ENCODE results near the gene SPSB2.
"Not testable (repeated sequence)": the region's sequence is repeated elsewhere in the genome, so short reads cannot be mapped to it uniquely, and the experiment has no call there.

Gene SPSB2

DNA sequence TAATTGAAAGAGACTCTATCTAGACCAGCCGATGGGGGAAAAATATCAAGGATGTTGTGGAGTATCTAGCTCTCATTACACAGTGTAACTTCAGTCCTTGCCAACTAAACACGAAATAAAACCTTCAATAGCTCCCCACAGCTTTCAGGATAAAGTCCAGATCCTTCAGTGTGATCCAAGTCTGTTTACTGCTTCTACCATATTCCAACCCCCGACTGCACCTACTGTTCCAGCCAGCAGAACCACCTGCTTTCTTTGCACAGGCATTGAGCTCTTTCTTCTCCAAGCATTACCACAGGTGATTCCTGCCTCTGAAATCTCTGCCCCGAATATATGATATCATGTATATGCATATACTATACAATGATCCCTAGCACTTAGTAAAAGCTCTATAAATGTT is 29.3 kb upstream of the SPSB2 start:
- DNase-seq (ENCODE audit: low spot score) = no peak

DNA sequence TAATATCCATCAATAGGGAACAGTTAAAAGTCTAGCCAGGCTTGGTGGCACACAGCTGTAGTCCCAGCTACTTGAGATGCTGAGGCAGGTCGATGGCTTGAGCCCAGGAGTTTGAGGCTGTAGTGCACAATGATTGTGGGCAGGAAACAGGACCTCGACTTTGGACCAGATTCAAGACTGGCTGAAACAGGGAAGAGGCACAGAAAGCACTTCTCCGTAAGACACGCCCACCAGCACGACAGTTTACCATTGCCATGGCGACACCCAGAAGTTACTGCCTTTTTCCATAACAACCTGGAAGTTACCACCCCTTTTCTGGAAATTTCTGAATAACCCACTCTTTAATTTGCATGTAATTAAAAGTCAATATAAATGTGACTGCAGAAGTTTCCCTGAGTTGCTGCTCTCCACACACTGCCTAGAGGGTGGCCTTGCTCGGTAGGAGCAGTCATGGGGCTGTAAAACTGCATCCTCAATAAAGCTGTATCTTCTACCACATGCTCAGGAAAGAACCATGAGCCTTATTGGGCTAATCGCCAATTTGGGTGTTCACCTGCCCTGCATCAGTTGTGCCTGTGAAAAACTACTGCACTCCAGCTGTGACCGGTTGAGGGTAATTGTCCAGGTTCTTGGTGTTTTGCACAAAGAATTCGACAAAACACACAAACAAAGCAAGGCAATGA is 26.9 kb upstream of the SPSB2 start:
- no peak for DNase-seq (ENCODE audit: low spot score)

DNA sequence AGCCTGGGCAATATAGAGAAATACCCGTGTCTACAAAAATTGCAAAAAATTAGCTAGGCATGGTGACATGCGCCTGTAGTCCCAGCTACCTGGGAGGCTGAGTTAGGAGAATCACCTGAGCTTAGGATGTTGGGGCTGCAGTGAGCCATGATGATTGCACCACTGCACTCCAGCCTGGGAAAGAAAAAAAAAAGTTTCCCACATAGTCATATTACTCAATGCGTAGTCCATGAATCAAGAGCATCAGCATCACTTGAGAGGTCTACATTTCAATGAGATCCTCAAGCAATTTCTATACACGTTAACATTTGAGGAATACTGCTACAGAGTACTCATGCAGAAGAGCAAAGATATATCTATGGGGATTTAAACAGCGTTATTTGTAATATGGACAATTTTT is 26.3 kb upstream of the SPSB2 start:
- no peak for DNase-seq (ENCODE audit: low spot score)

DNA sequence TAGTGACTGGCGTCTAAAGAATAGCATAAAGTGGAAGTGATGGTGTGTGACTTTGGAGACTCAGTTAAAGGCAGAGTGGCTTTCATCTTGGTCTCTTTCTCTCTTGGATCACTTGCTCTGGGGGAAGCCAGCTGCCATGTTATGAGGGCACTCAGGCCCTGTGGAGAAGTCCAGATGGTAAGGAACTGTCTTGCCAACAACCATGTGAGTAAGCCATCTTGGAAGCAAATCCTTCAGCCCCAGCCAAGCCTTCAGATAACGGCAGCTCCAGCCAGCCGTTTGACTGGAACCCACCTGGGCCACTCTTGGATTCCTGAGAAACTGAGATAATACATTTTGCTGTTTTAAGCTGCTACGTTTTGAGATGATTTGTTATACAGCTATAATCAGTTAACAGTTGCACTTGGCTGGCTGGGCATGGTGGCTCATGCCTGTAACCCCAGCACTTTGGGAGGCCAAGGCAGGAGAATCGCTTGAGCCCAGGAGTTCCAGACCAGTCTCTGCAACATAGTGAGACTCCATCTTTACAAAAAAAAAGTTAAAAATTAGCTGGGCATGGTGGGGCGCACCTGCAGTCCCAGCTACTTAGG is 23.8 kb upstream of the SPSB2 start:
- DNase-seq (ENCODE audit: low spot score) = no peak

DNA sequence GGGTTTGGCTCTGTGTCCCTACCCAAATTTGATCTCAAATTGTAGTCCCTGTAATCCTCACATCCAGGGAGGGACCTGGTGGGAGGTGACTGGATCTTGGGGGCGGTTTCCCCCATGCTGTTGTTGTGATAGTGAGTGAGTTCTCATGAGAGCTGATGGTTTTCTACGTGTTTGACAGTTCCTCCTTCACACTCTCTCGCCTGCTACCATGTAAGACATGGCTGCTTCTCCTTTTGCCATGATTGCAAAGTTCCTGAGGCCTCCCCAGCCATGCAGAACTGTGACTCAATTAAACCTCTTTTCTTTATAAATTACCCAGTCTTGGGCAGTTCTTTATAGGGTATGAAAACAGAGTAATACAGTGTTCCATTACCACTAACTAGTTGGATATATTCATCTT is 21.2 kb upstream of the SPSB2 start:
- DNase-seq (ENCODE audit: low spot score) = no peak

DNA sequence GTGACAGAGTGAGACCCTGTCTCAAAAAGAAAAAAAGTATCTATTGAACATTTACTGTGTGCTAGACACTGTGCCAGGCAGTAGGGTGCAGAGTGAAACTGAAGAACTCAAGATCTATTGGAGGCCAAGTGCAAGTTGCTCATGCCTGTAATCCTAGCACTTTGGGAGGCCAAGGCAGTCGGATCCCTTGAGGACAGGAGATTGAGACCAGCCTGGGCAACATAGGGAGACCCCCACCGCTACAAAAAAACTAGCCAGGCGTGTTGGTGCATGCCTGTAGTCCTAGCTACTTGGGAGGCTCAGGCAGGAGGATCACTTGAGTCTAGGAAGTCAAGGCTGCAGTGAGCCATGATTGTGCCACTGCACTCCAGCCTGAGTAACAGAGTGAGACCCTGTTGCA is 19.6 kb upstream of the SPSB2 start:
- DNase-seq (ENCODE audit: low spot score) = not testable (repeated sequence)

DNA sequence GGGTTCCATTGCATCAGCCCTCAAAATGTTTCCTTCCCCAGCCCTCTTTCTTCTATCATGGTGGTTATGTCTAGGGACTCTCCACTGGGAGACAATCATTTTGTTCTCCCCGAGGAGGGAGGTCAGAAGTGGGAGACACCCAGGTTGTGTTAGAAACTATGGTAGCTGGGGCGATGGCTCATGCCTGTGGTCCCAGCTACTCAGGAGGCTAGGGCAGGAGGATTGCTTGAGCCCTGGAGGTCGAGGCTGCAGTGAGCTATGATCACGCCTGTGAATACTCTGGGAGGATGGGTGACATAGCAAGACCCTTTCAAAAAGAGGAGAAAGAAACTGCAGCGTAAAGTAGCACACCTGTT is 18.5 kb upstream of the SPSB2 start:
- DNase-seq (ENCODE audit: low spot score) = no peak

DNA sequence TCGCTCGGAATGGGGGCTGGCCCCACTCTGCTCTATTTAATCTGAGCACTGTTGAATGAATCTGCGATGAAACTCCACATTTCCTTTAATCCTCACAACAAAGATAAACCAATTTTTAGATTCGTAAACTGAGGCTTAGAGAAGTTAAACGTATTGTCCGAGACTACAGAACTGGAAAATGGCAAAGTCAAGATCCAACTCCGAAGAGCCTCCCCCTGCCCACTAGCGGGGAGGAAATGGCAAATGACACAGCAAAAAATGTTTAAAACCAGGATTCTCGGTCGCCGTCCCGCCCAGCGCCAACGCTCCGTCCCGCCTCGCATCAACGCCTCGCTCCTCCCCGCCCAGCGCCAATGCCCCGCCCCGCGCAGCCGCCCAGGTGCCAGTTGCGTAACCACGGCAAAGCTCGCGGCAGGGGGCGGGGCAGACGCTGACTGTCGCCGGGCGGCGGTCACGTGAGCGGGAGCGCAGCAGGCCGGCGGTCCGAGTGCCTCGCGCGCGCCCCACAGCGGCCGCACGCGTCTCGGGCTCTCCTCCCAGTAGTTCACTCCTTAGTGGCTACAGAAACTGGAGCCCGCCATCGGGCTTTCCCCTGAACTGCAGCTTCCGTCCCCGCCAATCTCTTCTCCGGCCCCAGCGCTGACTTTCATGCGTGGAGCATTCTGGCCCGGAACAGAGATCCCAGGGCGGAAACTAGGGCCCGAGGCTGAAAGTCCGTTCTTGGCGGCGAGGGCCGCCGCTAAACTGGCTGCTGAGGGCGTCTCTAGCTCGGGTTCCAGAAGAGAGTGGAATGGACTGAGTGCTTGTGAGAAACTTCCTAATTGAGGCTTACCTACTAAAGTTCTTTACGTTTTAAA is 17.9 kb upstream of the SPSB2 start:
- DNase-seq (ENCODE audit: low spot score) = peak; percentile 100

DNA sequence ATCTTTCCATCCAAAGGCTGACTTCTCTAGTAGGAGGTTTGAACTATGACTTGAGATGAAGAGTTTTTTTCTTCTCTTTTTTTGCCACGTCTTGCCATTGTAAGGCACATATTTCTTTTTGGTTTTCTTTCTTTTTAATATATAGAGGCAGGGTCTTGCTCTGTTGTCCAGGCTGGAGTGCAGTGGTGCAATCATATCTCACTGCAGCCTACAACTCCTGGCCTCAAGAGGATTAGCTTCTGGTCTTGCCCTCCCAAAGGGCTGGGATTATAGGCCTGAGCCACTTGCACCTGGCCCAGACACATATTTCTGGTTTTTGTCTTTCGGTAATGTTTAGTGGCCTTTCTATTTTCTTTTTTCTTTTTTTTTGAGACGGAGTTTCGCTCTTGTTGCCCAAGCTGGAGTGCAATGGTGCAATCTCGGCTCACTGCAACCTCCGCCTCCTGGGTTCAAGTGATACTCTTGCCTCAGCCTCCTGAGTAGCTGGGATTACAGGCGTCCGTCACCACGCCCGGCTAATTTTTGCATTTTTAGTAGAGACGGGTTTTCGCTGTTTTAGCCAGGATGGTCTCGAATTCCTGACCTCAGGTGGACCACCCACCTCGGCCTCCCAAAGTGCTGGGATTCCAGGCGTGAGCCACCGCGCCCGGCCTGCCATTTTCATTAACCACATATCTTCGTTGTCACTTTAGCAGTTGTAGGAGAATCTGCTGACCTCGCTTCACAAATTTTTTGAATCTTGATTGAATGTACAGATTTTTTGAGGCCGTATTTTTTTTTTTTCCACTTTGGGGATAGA is 16.9 kb upstream of the SPSB2 start:
- DNase-seq (ENCODE audit: low spot score) = not testable (repeated sequence)

DNA sequence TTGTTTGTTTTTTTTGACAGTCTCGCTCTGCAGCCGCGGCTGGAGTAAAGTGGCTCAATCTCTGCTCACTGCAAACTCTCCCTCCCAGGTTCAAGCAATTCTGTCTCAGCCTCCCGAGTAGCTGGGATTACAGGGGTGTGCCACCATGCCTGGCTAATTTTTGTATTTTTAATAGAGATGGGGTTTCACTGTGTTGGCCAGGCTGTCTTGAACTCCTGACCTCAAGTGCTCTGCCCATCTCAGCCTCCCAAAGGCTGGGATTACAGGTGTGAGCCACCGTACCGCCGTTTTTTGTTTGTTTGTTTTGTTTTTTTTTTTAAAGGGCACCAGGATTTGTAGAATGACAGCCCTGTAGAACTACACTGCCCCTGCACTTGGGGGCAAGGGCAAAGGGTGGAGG is 15.7 kb upstream of the SPSB2 start:
- not testable (repeated sequence) for DNase-seq (ENCODE audit: low spot score)

DNA sequence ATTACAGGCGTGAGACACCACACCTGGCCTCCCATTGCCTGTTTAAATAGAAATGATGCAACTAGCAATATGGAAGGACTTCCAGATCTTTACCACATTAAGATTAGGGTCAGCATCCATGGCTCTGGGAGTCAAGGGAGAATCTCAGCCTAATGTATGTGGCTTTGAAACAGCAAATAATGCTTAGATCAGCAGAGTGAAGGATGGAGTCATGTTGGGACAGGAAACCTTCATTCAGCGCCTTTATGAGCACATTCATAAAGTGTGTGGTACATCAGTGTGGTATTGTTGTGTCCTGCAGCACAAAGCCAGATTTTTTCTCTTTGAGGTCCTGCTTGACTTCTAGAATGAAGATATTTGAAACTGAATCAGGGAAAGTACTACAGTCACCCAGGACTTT is 15.3 kb upstream of the SPSB2 start:
- no peak for DNase-seq (ENCODE audit: low spot score)

DNA sequence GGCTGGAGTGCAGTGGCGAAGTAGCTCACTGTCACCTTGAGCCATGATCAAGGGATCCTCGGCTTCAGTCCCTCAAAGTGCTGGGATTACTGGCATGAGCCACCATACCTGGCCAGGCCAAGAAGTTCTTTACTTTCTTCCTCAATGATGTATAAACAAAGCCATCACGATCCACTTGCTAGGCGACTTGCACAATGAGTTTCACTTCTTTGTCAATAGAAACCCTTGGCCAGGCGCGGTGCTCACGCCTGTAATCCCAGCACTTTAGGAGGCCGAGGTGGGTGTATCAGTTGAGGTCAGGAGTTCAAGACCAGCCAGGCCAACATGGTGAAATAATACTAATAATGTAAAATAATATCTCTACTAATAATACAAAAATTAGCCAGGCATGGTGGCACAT is 14.4 kb upstream of the SPSB2 start:
- DNase-seq (ENCODE audit: low spot score) = no peak

DNA sequence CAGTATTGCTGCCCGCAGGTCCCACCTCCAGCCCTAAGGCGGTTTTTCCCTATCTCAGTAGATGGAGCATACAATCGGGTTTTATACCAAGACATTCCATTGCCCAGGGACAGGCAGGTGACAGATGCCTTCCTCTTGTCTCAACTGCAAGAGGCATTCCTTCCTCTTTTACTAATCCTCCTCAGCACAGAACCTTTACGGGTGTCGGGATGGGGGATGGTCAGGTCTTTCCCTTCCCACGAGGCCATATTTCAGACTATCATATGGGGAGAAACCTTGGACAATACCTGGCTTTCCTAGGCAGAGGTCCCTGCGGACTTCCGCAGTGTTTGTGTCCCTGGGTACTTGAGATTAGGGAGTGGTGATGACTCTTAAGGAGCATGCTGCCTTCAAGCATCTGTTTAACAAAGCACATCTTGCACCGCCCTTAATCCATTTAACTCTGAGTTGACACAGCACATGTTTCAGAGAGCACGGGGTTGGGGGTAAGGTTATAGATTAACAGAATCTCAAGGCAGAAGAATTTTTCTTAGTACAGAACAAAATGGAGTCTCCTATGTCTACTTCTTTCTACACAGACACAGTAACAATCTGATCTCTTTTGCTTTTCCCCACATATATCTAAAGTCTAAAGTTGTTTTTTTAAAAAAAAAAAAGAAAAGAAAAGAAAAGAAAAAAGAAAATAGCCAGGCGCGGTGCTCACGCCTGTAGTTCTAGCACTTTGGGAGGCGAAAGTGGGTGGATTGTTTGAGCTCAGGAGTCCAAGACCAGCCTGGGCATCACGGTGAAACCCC is 13.3 kb upstream of the SPSB2 start:
- not testable (repeated sequence) for DNase-seq (ENCODE audit: low spot score)

DNA sequence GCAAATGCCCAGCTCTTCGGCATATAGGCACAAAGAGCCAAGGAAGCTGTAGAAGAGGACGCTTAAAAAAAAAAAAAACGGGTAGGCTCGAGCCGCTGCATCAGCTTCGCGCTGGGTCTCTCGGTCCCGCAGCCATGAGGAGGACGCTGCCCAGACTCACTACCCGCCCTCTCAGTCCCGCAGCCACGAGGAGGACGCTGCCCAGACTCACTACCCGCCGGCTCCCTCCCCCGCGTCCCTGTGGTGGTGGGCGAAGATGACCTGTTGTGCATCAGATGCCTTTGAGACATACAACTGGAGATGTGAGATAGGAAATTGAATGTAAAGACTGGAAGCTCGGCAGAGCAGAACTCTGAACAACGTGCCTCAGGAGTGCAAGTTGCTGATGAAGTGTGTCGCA is 11.4 kb upstream of the SPSB2 start:
- no peak for DNase-seq (ENCODE audit: low spot score)

DNA sequence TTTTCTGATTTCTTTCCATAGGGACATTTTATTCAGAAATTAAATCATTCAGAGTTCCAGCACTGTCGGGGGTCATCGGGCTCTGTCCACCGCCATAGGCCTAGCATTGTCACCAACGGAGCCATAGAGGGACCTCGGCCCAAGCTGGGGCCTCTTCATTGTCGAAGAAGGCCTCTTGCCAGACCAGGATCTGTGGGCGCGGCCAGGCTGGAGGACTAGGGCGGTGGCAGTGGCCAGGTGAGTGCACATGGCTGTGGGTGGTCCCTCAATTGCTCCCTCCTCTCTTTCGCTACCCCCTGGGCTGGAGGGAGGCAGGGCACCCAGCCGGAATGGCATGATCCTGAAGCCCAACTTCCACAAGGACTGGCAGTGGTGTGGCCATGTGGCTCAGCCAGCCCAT is 10.6 kb upstream of the SPSB2 start:
- no peak for DNase-seq (ENCODE audit: low spot score)

DNA sequence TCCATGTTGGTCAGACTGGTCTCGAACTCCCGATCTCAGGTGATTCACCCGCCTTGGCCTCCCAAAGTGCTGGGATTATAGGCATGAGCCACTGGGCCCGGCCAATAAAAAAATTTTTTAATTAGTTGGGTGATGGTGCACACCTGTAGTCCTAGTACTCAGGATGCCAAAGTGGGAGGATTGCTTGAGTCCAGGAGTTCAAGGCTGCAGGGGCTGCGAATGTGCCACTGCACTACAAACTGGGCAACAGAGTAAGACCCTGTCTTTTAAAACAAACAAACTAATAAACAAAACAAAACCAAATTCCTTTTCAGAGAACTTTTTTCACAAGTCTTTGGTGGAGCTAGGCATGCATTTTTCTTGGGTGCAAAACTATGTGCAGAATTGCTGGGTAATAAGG is 10.1 kb upstream of the SPSB2 start:
- DNase-seq (ENCODE audit: low spot score) = no peak

DNA sequence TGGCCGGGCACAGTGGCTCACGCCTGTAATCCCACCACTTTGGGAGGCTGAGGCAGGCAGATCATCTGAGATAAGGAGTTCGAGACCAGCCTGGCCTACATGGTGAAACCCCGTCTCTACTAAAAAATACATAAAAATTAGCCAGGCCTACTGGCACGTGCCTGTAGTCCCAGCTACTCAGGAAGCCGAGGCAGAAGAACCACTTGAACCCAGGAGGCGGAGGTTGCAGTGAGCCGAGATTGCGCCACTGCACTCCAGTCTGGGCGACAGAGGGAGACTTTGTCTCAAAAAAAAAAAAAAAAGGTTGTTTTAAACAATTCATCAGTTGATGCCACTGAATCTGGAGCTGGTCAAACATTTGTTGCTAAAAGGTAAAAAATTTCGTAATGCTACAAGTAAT is 6.7 kb upstream of the SPSB2 start:
- not testable (repeated sequence) for DNase-seq (ENCODE audit: low spot score)

DNA sequence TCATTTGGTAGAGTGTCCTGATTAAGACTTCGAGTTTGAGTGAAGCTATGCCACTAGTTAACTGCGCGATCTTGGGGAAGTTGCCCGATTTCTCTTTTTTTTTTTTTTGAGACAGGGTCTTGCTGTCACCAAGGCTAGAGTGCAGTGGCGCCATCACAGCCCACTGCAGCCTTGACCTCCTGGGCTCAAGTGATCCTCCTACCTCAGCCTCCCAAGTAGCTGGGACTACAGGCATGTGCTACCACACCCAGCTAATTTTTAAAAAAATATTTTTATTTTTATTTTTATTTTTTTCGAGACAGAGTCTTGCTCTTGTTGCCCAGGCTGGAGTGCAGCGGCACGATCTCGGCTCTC is 889 bp upstream of the SPSB2 start:
- DNase-seq (ENCODE audit: low spot score) = not testable (repeated sequence)

DNA sequence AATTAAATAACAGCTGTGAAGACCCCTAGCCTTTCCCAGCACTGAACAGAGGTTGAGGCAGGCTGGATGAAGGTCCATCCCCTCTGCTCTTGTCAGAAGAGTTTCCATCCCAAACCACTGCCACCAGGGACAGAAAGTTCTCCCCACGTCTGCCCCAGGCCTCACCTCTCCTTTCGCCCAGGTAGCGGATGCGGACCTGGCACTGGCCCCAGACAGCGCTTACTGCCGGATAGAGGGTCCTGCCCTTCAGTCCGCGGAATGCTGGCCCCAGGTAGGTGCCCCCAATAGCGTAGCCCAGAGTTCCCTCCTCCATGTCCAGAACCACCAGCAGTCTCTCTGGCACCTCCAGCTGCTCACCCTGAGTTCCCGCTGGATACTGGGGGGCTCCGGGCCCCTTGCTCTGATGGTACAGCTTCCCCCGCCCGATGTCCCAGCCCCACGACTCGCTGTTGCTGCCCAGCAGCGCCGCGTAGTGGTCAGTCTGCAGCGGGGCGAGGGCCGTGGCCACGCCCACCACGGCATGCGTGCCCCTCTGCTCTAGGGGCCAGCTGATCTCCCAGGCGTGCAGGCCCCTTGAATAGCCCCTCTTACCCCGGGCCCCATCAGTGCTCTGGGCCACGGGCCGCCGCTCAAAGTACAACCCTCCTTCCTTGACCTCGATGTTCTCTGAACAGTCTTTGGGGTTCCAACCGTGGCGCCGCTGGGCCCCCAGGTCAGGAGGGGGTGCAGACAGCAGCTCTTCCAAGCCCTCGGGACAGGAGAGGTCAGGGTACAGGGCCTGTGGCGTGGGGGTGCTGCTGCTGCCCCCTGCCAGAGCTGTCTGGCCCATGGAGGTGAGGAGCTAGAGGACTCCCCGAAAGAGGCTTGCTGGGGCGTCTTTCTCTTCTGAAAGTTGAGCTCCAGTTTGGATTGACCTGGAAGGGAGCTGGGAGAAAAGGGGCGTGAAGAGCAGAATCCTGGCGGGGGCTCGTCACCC is 742 bp downstream of the SPSB2 start:
- DNase-seq (ENCODE audit: low spot score) = peak; percentile 88
